ENCODE measurements around the gene PSME2. TPM values are rescaled to one million over a fixed set of nuclear protein-coding genes. Genes with fewer than 3 reads are reported as not detected.

Gene PSME2
- total and polyA plus RNA-seq, 2 of the 13 experiments (the other 11 are each of a cell fraction or from before 2014, with no cell fraction given), result 332 to 716 TPM

DNA sequence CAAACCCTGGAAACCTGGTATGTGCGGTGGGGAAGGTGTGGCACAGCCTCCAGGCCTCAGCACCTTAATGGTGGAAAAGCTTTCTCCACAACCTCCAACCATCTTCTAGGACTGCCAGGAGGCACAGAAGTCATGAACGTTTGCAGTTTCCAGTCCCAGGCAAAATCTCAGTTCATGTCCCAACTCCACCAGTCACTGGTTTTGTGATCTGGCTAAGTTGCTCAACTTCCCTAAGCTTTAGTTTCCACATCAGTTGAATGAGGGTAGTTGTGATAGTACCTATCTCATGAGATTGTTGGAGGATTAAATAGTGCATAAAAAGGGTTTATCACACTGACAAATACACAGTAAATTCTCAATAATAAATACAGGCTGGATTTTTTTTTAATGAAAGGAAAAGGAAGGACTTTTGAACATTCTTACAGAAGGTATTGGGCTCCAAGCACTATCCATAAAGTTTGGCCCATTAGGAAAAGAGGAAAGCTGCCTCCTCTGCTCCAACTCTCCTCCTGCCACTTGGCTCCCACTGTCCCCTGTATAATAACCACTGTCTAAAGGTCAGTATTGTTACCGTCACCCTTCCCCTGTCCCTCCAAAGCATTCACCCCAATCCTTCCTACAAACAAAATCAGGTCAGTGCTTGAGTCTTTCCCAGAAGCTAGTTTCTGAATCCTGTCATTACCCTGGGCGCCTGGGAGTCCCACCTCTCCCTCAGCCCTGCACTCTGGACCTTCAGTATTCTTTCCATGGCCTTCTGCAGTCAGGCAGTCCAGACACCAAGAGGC lies 46.0 kb downstream of the PSME2 start (continued):
- TF ChIP-seq MXI1 (IDR thresholded peaks at IDR 0.05; ENCODE audit: borderline replicate concordance, low read depth, low read length), result no peak
- TF ChIP-seq NFE2 (CRISPR knock-in tag; IDR thresholded peaks at IDR 0.05), result no peak
- 0 out of 2 replicates have a peak, but pooled peaks have one; percentile 68 for TF ChIP-seq ZNF510 (CRISPR knock-in tag; IDR thresholded peaks at IDR 0.05; ENCODE audit: low read depth)
- no peak for TF ChIP-seq ZNF501 (CRISPR knock-in tag; IDR thresholded peaks at IDR 0.05)
- TF ChIP-seq THAP11 (CRISPR knock-in tag; IDR thresholded peaks at IDR 0.05), result no peak
- TF ChIP-seq KDM5A (IDR thresholded peaks at IDR 0.05; ENCODE audit: borderline replicate concordance, low read length), result no peak
- TF ChIP-seq ZNF720 (CRISPR knock-in tag; IDR thresholded peaks at IDR 0.05), result no peak
- TF ChIP-seq, protein P1, sequence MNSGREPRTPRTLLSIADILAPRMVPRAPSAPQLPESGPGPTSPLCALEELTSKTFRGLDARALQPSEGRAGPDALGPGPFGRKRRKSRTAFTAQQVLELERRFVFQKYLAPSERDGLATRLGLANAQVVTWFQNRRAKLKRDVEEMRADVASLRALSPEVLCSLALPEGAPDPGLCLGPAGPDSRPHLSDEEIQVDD (CRISPR knock-in tag; IDR thresholded peaks at IDR 0.05; ENCODE audit: borderline replicate concordance), result no peak
- TF ChIP-seq DPF2 (CRISPR knock-in tag; IDR thresholded peaks at IDR 0.05; ENCODE audit: borderline replicate concordance, low read depth), result no peak
- TF ChIP-seq, protein P2, sequence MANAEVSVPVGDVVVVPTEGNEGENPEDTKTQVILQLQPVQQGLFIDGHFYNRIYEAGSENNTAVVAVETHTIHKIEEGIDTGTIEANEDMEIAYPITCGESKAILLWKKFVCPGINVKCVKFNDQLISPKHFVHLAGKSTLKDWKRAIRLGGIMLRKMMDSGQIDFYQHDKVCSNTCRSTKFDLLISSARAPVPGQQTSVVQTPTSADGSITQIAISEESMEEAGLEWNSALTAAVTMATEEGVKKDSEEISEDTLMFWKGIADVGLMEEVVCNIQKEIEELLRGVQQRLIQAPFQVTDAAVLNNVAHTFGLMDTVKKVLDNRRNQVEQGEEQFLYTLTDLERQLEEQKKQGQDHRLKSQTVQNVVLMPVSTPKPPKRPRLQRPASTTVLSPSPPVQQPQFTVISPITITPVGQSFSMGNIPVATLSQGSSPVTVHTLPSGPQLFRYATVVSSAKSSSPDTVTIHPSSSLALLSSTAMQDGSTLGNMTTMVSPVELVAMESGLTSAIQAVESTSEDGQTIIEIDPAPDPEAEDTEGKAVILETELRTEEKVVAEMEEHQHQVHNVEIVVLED (CRISPR knock-in tag; IDR thresholded peaks at IDR 0.05; ENCODE audit: borderline replicate concordance), result no peak
- TF ChIP-seq TEAD2 (CRISPR knock-in tag; IDR thresholded peaks at IDR 0.05), result no peak
- 0 out of 2 replicates have a peak, but pooled peaks have one; percentile 53 for TF ChIP-seq ZSCAN29 (CRISPR knock-in tag; conservative IDR thresholded peaks at IDR 0.05)
- TF ChIP-seq TBP (CRISPR knock-in tag; IDR thresholded peaks at IDR 0.05), result no peak
- no peak for TF ChIP-seq ZFY (CRISPR knock-in tag; IDR thresholded peaks at IDR 0.05)
- TF ChIP-seq HIVEP1 (CRISPR knock-in tag; IDR thresholded peaks at IDR 0.05), result 0 out of 2 replicates have a peak, but pooled peaks have one; percentile 58
- TF ChIP-seq STAT5B (CRISPR knock-in tag; IDR thresholded peaks at IDR 0.05), result no peak
- TF ChIP-seq RBM22 (optimal IDR thresholded peaks at IDR 0.05; ENCODE audit: low read length), result peak; percentile 91
- TF ChIP-seq CEBPG (CRISPR knock-in tag; IDR thresholded peaks at IDR 0.05), result no peak
- no peak for TF ChIP-seq ZNF570 (CRISPR knock-in tag; IDR thresholded peaks at IDR 0.05; ENCODE audit: borderline replicate concordance)
- no peak for TF ChIP-seq SNAI1 (CRISPR knock-in tag; IDR thresholded peaks at IDR 0.05; ENCODE audit: borderline replicate concordance)
- no peak for TF ChIP-seq ZNF781 (CRISPR knock-in tag; IDR thresholded peaks at IDR 0.05; ENCODE audit: borderline replicate concordance, not compliant biosample characterization)
- TF ChIP-seq, protein P3, sequence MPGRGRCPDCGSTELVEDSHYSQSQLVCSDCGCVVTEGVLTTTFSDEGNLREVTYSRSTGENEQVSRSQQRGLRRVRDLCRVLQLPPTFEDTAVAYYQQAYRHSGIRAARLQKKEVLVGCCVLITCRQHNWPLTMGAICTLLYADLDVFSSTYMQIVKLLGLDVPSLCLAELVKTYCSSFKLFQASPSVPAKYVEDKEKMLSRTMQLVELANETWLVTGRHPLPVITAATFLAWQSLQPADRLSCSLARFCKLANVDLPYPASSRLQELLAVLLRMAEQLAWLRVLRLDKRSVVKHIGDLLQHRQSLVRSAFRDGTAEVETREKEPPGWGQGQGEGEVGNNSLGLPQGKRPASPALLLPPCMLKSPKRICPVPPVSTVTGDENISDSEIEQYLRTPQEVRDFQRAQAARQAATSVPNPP (CRISPR knock-in tag; IDR thresholded peaks at IDR 0.05), result 0 out of 2 replicates have a peak, but pooled peaks have one; percentile 9
- TF ChIP-seq, protein P4, sequence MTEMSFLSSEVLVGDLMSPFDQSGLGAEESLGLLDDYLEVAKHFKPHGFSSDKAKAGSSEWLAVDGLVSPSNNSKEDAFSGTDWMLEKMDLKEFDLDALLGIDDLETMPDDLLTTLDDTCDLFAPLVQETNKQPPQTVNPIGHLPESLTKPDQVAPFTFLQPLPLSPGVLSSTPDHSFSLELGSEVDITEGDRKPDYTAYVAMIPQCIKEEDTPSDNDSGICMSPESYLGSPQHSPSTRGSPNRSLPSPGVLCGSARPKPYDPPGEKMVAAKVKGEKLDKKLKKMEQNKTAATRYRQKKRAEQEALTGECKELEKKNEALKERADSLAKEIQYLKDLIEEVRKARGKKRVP (CRISPR knock-in tag; IDR thresholded peaks at IDR 0.05), result no peak
- no peak for TF ChIP-seq MEIS1 (CRISPR knock-in tag; IDR thresholded peaks at IDR 0.05; ENCODE audit: borderline replicate concordance)
- TF ChIP-seq ZSCAN9 (CRISPR knock-in tag; IDR thresholded peaks at IDR 0.05; ENCODE audit: borderline replicate concordance), result no peak
- TF ChIP-seq PAF1 (CRISPR knock-in tag; IDR thresholded peaks at IDR 0.05), result peak; percentile 93; the same call in 1 of the 2 replicates
